Measurements from ENCODE around the gene AKAP6.

Gene AKAP6

GRCh38 chr14:32629236-32629635, 300.1 kb downstream of the AKAP6 start:
- no peak overlapping the region for H3K4me3 ChIP-seq (ENCODE audit: low read depth, low read length)
- no peaks in the 10 kb centered on the region for H3K9me3 ChIP-seq (ENCODE audit: control insufficient read depth, insufficient read depth, low read length)
- no peak overlapping the region for H3K9ac ChIP-seq (ENCODE audit: low read depth, low read length)
- no peaks in the 10 kb centered on the region for H3K27me3 ChIP-seq (ENCODE audit: control insufficient read depth, insufficient read depth, low read length)
- no peaks in the 10 kb centered on the region for H3K36me3 ChIP-seq (ENCODE audit: control insufficient read depth, insufficient read depth, low read length)
- H3K4me1 ChIP-seq (ENCODE audit: control insufficient read depth, insufficient read depth, low read length), result peaks cover 4% of the 10 kb centered on the region

GRCh38 chr14:32630701-32631100, 301.6 kb downstream of the AKAP6 start:
- no peak overlapping the region for H3K4me3 ChIP-seq (ENCODE audit: low read depth, low read length)
- peaks cover 4% of the 10 kb centered on the region for H3K4me1 ChIP-seq (ENCODE audit: control insufficient read depth, insufficient read depth, low read length)
- H3K36me3 ChIP-seq (ENCODE audit: control insufficient read depth, insufficient read depth, low read length), result no peaks in the 10 kb centered on the region
- H3K27me3 ChIP-seq (ENCODE audit: control insufficient read depth, insufficient read depth, low read length), result no peaks in the 10 kb centered on the region
- H3K9ac ChIP-seq (ENCODE audit: low read depth, low read length), result no peak overlapping the region
- H3K9me3 ChIP-seq (ENCODE audit: control insufficient read depth, insufficient read depth, low read length), result no peaks in the 10 kb centered on the region

DNA sequence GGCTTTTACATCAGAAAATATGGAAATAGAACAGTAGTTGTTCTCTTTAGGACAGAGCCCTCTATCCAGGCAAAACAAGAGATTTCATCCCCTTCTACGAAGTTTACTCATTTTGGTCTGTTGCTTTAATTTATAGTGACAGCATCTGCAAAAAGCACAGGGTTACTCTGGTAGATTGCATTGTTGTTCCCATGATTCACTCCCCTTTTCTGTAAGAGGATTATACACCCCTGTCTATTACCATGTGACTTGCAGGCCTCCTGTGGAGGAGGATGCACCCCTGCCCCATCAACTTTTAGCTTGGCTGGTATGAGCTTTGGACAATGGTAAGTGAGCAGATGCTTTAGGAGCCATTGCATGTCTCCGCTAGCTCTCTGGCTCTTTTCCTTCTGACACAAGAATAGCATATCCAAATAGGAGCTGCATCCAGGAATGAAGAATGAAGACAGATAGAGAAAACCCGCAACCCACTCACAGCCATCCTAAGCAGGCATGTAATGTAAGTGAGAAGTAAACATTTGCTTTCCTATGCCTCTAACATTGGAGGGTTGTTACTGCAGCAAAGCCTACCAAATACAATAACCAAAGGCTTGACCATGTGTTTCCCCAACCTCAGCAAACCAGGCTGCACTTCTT, 304.2 kb downstream of the AKAP6 start:
- H3K4me3 ChIP-seq (ENCODE audit: low read depth, low read length), result no peak overlapping the region
- H3K9me3 ChIP-seq (ENCODE audit: control insufficient read depth, insufficient read depth, low read length), result no peaks in the 10 kb centered on the region
- no peak overlapping the region for H3K9ac ChIP-seq (ENCODE audit: low read depth, low read length)
- H3K27me3 ChIP-seq (ENCODE audit: control insufficient read depth, insufficient read depth, low read length), result no peaks in the 10 kb centered on the region
- H3K4me1 ChIP-seq (ENCODE audit: control insufficient read depth, insufficient read depth, low read length), result no peaks in the 10 kb centered on the region
- no peaks in the 10 kb centered on the region for H3K36me3 ChIP-seq (ENCODE audit: control insufficient read depth, insufficient read depth, low read length)

- H3K4me1 ChIP-seq (ENCODE audit: control insufficient read depth, insufficient read depth, low read length), result no peaks in the 10 kb centered on the region
- H3K4me3 ChIP-seq (ENCODE audit: low read depth, low read length), result no peak overlapping the region
- no peaks in the 10 kb centered on the region for H3K9me3 ChIP-seq (ENCODE audit: control insufficient read depth, insufficient read depth, low read length)
- no peaks in the 10 kb centered on the region for H3K27me3 ChIP-seq (ENCODE audit: control insufficient read depth, insufficient read depth, low read length)
- H3K36me3 ChIP-seq (ENCODE audit: control insufficient read depth, insufficient read depth, low read length), result no peaks in the 10 kb centered on the region
- H3K9ac ChIP-seq (ENCODE audit: low read depth, low read length), result no peak overlapping the region
Measured at GRCh38 chr14:32633930-32634329, 304.8 kb downstream of the AKAP6 start.

DNA sequence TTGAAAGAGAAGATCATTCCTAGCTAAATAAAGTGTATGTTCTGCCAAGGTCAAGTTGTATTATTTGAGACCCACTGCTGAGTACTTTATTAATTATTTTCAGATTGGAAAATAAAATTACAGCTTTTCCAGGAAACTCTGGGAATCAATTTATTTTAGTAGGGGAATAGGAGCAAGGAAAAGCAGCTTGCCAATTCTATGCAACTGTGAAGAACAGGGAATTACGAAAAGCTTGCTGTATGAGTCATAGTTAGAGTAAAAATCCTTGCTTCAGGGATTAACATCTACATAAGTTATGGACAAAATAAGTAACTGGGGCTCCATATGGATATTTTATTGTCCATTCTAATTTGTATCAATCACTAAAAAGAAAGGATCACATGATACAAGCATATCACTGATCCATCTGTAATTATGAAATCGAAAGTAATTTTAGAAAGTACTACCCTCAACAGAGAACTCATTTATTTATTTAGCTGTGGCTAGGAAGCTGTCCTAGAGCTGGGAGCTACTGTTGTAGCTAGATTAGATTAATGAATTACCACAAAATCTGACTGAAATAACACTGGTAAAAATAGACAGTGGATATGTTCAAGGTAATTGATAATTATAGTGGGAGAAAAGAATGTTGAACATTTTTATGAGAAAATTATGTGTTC, 306.1 kb downstream of the AKAP6 start:
- H3K9me3 ChIP-seq (ENCODE audit: control insufficient read depth, insufficient read depth, low read length), result no peaks in the 10 kb centered on the region
- no peak overlapping the region for H3K9ac ChIP-seq (ENCODE audit: low read depth, low read length)
- no peaks in the 10 kb centered on the region for H3K27me3 ChIP-seq (ENCODE audit: control insufficient read depth, insufficient read depth, low read length)
- H3K36me3 ChIP-seq (ENCODE audit: control insufficient read depth, insufficient read depth, low read length), result no peaks in the 10 kb centered on the region
- no peaks in the 10 kb centered on the region for H3K4me1 ChIP-seq (ENCODE audit: control insufficient read depth, insufficient read depth, low read length)
- no peak overlapping the region for H3K4me3 ChIP-seq (ENCODE audit: low read depth, low read length)

DNA sequence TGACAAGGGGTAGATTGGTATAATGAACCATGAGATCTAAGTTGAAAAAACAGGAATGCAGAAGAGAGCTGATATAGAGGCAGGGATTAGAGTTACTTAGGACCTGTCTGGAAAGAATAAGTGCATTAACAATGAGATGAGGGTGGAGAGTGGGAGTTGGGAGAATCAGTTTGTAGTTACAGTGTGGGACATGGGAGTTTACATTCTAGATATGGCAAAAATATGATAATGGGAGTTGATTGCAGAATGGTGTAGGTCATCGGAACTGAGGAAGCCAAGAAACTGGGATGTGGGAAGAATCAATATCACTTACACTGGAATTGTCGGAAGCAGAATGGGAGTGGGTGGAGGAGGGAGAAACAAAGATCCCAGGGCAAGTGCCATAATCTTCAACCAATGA, 308.5 kb downstream of the AKAP6 start:
- Histone ChIP-seq H3K4me1 (ENCODE audit: control insufficient read depth, insufficient read depth, low read length) (no peaks in the 10 kb centered on the region), H3K36me3 (ENCODE audit: control insufficient read depth, insufficient read depth, low read length) (no peaks in the 10 kb centered on the region), H3K9ac (ENCODE audit: low read depth, low read length) (no peak overlapping the region), H3K4me3 (ENCODE audit: low read depth, low read length) (no peak overlapping the region), H3K27me3 (ENCODE audit: control insufficient read depth, insufficient read depth, low read length) (no peaks in the 10 kb centered on the region), H3K9me3 (ENCODE audit: control insufficient read depth, insufficient read depth, low read length) (no peaks in the 10 kb centered on the region)

GRCh38 chr14:32639208-32639607, 310.1 kb downstream of the AKAP6 start:
- Histone ChIP-seq H3K9me3 (ENCODE audit: control insufficient read depth, insufficient read depth, low read length) (no peaks in the 10 kb centered on the region), H3K4me3 (ENCODE audit: low read depth, low read length) (no peak overlapping the region), H3K36me3 (ENCODE audit: control insufficient read depth, insufficient read depth, low read length) (no peaks in the 10 kb centered on the region), H3K4me1 (ENCODE audit: control insufficient read depth, insufficient read depth, low read length) (no peaks in the 10 kb centered on the region), H3K27me3 (ENCODE audit: control insufficient read depth, insufficient read depth, low read length) (no peaks in the 10 kb centered on the region), H3K9ac (ENCODE audit: low read depth, low read length) (no peak overlapping the region)

DNA sequence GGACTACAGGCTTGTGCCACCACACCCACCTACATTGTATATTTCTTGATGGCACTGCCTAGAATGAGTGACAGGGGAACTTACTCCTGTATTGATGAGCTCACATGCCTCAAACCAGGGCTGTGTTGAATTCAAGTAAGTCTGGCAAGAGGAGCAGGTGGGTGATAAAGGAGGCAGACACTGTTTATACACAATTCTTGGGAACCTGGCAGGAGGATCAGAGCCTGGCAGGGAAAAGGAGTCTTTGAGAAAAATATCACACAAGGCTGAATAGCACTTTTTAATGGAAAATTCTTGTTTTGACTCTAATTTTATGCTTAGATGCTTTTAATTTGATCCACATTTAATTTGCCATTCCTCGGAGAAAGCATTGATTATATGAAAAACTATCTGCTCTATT, 316.5 kb downstream of the AKAP6 start:
- Histone ChIP-seq H3K36me3 (ENCODE audit: control insufficient read depth, insufficient read depth, low read length) (no peaks in the 10 kb centered on the region), H3K4me1 (ENCODE audit: control insufficient read depth, insufficient read depth, low read length) (no peaks in the 10 kb centered on the region)

DNA sequence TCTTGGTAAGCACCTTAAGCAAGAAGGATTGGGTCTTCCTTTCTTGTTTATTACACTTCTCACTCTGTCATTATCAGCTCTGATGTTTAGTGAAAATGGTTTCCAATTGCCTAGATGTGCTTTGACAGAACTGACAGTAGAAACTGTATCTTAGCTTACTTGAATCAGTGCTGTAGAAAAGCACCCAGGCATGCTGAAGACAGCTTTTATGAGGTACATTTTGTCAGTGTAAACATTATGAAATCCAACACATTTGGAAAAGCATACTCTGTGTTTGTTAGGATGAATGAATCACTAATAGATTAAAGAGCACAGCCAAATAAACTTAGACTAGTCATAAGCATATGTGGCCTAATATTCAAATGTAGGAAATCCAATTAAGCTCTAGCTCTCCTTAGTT, 319.3 kb downstream of the AKAP6 start:
- no peaks in the 10 kb centered on the region for H3K9me3 ChIP-seq (ENCODE audit: control insufficient read depth, insufficient read depth, low read length)
- H3K4me1 ChIP-seq (ENCODE audit: control insufficient read depth, insufficient read depth, low read length), result no peaks in the 10 kb centered on the region
- no peak overlapping the region for H3K4me3 ChIP-seq (ENCODE audit: low read depth, low read length)
- H3K27me3 ChIP-seq (ENCODE audit: control insufficient read depth, insufficient read depth, low read length), result no peaks in the 10 kb centered on the region
- no peaks in the 10 kb centered on the region for H3K36me3 ChIP-seq (ENCODE audit: control insufficient read depth, insufficient read depth, low read length)
- no peak overlapping the region for H3K9ac ChIP-seq (ENCODE audit: low read depth, low read length)

More for the DNA sequence above, 316.5 kb downstream of the AKAP6 start:
- Histone ChIP-seq H3K9ac (ENCODE audit: low read depth, low read length) (no peak overlapping the region), H3K4me3 (ENCODE audit: low read depth, low read length) (no peak overlapping the region), H3K27me3 (ENCODE audit: control insufficient read depth, insufficient read depth, low read length) (no peaks in the 10 kb centered on the region), H3K9me3 (ENCODE audit: control insufficient read depth, insufficient read depth, low read length) (no peaks in the 10 kb centered on the region)

DNA sequence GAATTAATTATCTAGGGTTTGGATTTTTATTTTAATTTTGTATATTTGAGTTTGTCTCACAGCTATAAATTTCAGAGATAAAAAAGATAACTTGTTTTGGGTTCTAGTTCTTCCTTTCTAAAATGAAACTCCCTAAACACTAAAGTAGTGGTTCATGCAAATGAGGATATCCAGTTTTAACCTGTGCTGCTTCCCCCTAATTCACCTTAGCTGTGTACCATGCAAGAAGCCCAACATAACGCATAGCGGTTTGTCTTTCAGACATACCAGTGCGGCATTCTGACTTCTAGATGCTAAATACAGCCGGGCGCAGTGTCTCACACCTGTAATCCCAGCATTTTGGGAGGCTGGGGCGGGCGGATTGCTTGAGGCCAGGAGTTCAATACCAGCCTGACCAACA, 320.9 kb downstream of the AKAP6 start:
- no peak overlapping the region for H3K4me3 ChIP-seq (ENCODE audit: low read depth, low read length)
- H3K4me1 ChIP-seq (ENCODE audit: control insufficient read depth, insufficient read depth, low read length), result no peaks in the 10 kb centered on the region
- no peaks in the 10 kb centered on the region for H3K9me3 ChIP-seq (ENCODE audit: control insufficient read depth, insufficient read depth, low read length)
- H3K9ac ChIP-seq (ENCODE audit: low read depth, low read length), result no peak overlapping the region
- H3K36me3 ChIP-seq (ENCODE audit: control insufficient read depth, insufficient read depth, low read length), result no peaks in the 10 kb centered on the region
- H3K27me3 ChIP-seq (ENCODE audit: control insufficient read depth, insufficient read depth, low read length), result no peaks in the 10 kb centered on the region

DNA sequence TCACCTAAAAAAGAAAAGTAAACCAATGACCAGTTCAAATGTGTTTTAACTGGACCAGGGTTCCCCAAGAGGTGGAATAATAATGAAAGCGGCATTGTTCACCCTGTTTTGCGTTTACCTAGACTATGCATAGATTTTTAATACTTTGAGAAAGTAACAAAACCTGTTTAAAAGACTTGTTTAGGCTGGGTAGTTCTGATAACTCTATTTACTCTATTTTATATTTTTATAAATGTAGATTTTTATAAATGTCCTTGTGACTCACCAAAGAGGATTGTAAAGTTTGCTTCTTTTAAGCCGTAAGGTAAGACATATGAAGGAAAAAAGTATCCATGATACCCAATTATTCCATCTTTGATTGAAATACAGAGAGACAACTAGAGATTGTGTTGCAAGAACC, 321.6 kb downstream of the AKAP6 start:
- Histone ChIP-seq H3K4me1 (ENCODE audit: control insufficient read depth, insufficient read depth, low read length) (no peaks in the 10 kb centered on the region), H3K27me3 (ENCODE audit: control insufficient read depth, insufficient read depth, low read length) (no peaks in the 10 kb centered on the region), H3K4me3 (ENCODE audit: low read depth, low read length) (no peak overlapping the region), H3K9ac (ENCODE audit: low read depth, low read length) (no peak overlapping the region), H3K9me3 (ENCODE audit: control insufficient read depth, insufficient read depth, low read length) (no peaks in the 10 kb centered on the region), H3K36me3 (ENCODE audit: control insufficient read depth, insufficient read depth, low read length) (no peaks in the 10 kb centered on the region)

- H3K9ac ChIP-seq (ENCODE audit: low read depth, low read length), result no peak overlapping the region
- H3K36me3 ChIP-seq (ENCODE audit: control insufficient read depth, insufficient read depth, low read length), result no peaks in the 10 kb centered on the region
- no peaks in the 10 kb centered on the region for H3K4me1 ChIP-seq (ENCODE audit: control insufficient read depth, insufficient read depth, low read length)
- H3K4me3 ChIP-seq (ENCODE audit: low read depth, low read length), result no peak overlapping the region
- no peaks in the 10 kb centered on the region for H3K9me3 ChIP-seq (ENCODE audit: control insufficient read depth, insufficient read depth, low read length)
- no peaks in the 10 kb centered on the region for H3K27me3 ChIP-seq (ENCODE audit: control insufficient read depth, insufficient read depth, low read length)
Measured at GRCh38 chr14:32654106-32654505, 325.0 kb downstream of the AKAP6 start.

All from iPS-15b (cell line).